Ascending aorta (tissue), 2 donors: ENCODE measurements around the gene CMIP. TPM values are rescaled to one million over a fixed set of nuclear protein-coding genes. Genes with fewer than 3 reads are reported as not detected.

Source experiments
- DNase-seq, 2 donors: peaks; one replicate each; pipeline ENCODE4 v3.0.0-alpha.2; 2019; ENCODE audit warnings: low spot score in 2 of 2
- H3K27ac ChIP-seq, 2 donors: fragments of 200-600 bp; sonication (generic); one replicate each; pipeline ENCODE4 v1.5.1; 2016 to 2017; ENCODE audit warnings: mild to moderate bottlenecking in 1 of 2
- H3K27me3 ChIP-seq: fragments of 200-600 bp; sonication (generic); one replicate; pipeline ENCODE4 v1.5.1; 2017
- H3K36me3 ChIP-seq, 2 donors: fragments of 200-600 bp; sonication (generic); one replicate each; pipeline ENCODE4 v1.5.1; 2016
- H3K4me1 ChIP-seq, 2 donors: fragments of 200-600 bp; sonication (generic); one replicate each; pipeline ENCODE4 v1.5.1; 2016 to 2017; ENCODE audit warnings: mild to moderate bottlenecking in 1 of 2
- H3K4me3 ChIP-seq, 2 donors: fragments of 200-600 bp; sonication (generic); one replicate each; pipeline ENCODE4 v1.5.1; 2016 to 2017; ENCODE audit warnings: mild to moderate bottlenecking in 1 of 2
- H3K9me3 ChIP-seq, 2 donors: fragments of 200-600 bp; sonication (generic); one replicate each; pipeline ENCODE4 v1.5.1; 2016
- intact Hi-C: fragments of 100-400 bp; cut with DNase I; formaldehyde crosslinking; loops from one replicate; pipeline ENCODE4 v1.15.1; 2023
- total RNA-seq: library from RNA; depleted of rRNA; stranded (reverse); fragments of >200 nt; gene quantifications from one replicate; pipeline ENCODE4 v1.1.0, GENCODE V29; 2016
- TF ChIP-seq, protein P1 (sequence below), 3 experiments: fragments of 200-600 bp in 2 of 3; fragments of 450-650 bp in 1 of 3; sonication (generic) in 2 of 3; IDR thresholded peaks; one replicate each; pipeline ENCODE4 v1.5.1; 2016 to 2019; ENCODE audit warnings: antibody characterized with exemption in 3 of 3, mild to moderate bottlenecking in 1 of 3, moderate library complexity in 1 of 3

The CMIP gene
- total RNA-seq, 1 donor from 2014 or later = 110 TPM

- no peaks in the 10 kb centered on the region for H3K27me3 ChIP-seq
- intact Hi-C loops = no loop called here
- no peak overlapping the region for H3K4me3 ChIP-seq
- H3K4me1 ChIP-seq = peaks cover 0 to 6% of the 10 kb centered on the region in 2 donors
- H3K36me3 ChIP-seq = no peaks in the 10 kb centered on the region
- DNase-seq = no peak
- H3K27ac ChIP-seq = no peak overlapping the region
- TF ChIP-seq, protein P1, sequence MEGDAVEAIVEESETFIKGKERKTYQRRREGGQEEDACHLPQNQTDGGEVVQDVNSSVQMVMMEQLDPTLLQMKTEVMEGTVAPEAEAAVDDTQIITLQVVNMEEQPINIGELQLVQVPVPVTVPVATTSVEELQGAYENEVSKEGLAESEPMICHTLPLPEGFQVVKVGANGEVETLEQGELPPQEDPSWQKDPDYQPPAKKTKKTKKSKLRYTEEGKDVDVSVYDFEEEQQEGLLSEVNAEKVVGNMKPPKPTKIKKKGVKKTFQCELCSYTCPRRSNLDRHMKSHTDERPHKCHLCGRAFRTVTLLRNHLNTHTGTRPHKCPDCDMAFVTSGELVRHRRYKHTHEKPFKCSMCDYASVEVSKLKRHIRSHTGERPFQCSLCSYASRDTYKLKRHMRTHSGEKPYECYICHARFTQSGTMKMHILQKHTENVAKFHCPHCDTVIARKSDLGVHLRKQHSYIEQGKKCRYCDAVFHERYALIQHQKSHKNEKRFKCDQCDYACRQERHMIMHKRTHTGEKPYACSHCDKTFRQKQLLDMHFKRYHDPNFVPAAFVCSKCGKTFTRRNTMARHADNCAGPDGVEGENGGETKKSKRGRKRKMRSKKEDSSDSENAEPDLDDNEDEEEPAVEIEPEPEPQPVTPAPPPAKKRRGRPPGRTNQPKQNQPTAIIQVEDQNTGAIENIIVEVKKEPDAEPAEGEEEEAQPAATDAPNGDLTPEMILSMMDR (IDR thresholded peaks at IDR 0.05) = no peak
- H3K9me3 ChIP-seq = no peaks in the 10 kb centered on the region
Measured at GRCh38 chr16:81526199-81526598, 81.6 kb downstream of the CMIP start.

GRCh38 chr16:81526935-81527334 is 82.3 kb downstream of the CMIP start:
- TF ChIP-seq, protein P1 (IDR thresholded peaks at IDR 0.05) = no peak
- H3K27me3 ChIP-seq = no peaks in the 10 kb centered on the region
- no peaks in the 10 kb centered on the region for H3K9me3 ChIP-seq
- DNase-seq = no peak
- peak overlapping the region; percentile 8 to 39 for H3K27ac ChIP-seq
- no peak overlapping the region for H3K4me3 ChIP-seq
- no peaks in the 10 kb centered on the region for H3K36me3 ChIP-seq
- H3K4me1 ChIP-seq = peaks cover 0 to 6% of the 10 kb centered on the region in 2 donors
- intact Hi-C loops = no loop called here

DNA sequence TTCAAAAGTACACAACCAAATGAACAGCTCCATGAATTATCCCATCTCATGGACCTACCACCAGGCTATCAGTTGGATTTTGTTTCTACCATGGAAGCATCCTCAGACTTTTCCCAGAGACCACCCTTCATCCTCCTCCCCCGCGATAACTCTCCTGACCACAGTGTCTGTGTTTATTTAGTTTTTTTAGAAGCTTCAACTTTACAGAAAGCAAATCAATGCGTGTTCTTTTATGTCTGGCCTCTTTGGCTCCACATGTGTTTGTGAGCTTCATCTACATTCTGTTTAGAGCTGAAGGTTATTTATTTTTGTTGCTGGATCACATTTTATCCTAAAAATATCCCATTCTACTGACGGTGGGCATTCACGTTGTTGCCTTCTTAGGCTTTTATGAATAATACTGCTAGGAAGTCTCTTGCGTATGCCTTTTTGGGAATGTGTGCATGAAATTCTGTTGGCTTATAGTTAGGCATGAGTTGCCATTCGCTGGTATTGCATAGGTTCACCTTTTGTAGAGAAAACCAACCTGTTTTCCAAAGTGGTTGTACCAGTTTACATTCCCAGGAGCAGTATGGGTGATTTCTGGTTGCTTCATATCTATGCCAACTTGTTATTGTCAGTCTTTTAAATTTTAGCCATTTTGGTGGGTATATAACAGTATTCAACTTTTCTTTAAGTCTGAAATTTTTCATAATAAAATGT is 83.0 kb downstream of the CMIP start:
- no peak overlapping the region for H3K27ac ChIP-seq
- H3K9me3 ChIP-seq = no peaks in the 10 kb centered on the region
- no peaks in the 10 kb centered on the region for H3K36me3 ChIP-seq
- no peak for DNase-seq
- H3K27me3 ChIP-seq = no peaks in the 10 kb centered on the region
- intact Hi-C loops = no loop called here
- H3K4me3 ChIP-seq = no peak overlapping the region
- peaks cover 0 to 6% of the 10 kb centered on the region in 2 donors for H3K4me1 ChIP-seq
- TF ChIP-seq, protein P1 (IDR thresholded peaks at IDR 0.05) = no peak

GRCh38 chr16:81528256-81528655 is 83.6 kb downstream of the CMIP start:
- Histone ChIP-seq H3K4me3 (no peak overlapping the region), H3K9me3 (no peaks in the 10 kb centered on the region), H3K27me3 (no peaks in the 10 kb centered on the region), H3K27ac (no peak overlapping the region), H3K36me3 (no peaks in the 10 kb centered on the region), H3K4me1 (peaks cover 0 to 6% of the 10 kb centered on the region in 2 donors)
- TF ChIP-seq, protein P1 (IDR thresholded peaks at IDR 0.05) = no peak
- intact Hi-C loops = no loop called here
- DNase-seq = no peak

DNA sequence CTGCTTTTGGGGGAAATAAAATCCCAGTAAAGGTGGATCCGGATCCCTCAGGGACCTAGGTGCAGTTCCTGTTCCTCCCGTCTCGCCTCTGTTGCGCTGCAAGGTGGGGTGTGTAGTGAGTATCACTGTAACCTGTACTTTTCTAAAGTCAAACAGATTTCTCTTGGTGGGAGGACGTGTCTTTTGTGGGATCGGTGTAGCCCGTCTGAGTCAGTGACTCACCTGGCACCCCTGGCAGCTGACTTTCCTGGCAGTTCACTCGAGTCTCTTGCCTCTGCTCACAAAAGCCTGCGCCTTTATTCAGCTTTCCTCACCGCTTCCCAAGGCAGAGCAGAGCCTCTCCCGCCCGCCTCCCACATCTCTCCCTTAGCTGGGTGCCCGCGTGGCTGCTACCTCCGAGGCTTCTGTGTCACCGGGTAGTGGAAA is 85.7 kb downstream of the CMIP start:
- H3K9me3 ChIP-seq = no peaks in the 10 kb centered on the region
- H3K27ac ChIP-seq = no peak overlapping the region
- no peak for DNase-seq
- TF ChIP-seq, protein P1 (IDR thresholded peaks at IDR 0.05) = no peak
- H3K36me3 ChIP-seq = no peaks in the 10 kb centered on the region
- intact Hi-C loops = no loop called here
- no peak overlapping the region for H3K4me3 ChIP-seq
- H3K27me3 ChIP-seq = no peaks in the 10 kb centered on the region
- H3K4me1 ChIP-seq = peaks cover 0 to 6% of the 10 kb centered on the region in 2 donors
